ENCODE measurements around the gene ANKRD24.
"Not testable (repeated sequence)": the region's sequence is repeated elsewhere in the genome, so short reads cannot be mapped to it uniquely, and the experiment has no call there.

GRCh38 chr19:4274321-4274686, 91.8 kb downstream of the ANKRD24 start:
- TF ChIP-seq ISX (CRISPR knock-in tag; conservative IDR thresholded peaks at IDR 0.05); RFX1 (IDR thresholded peaks at IDR 0.05); MTA3 (CRISPR knock-in tag; IDR thresholded peaks at IDR 0.05); POLR2AphosphoS5 (IDR thresholded peaks at IDR 0.05; ENCODE audit: low read depth, low read length); SIN3A (IDR thresholded peaks at IDR 0.05; ENCODE audit: borderline replicate concordance, low read depth, low read length); LBX2 (CRISPR knock-in tag; IDR thresholded peaks at IDR 0.05; ENCODE audit: borderline replicate concordance): not testable (repeated sequence)
